NCI-H146 (cell line): Measurements from ENCODE around the gene TPO.
"Not testable (repeated sequence)": the region's sequence is repeated elsewhere in the genome, so short reads cannot be mapped to it uniquely, and the experiment has no call there.

Source experiments
- DNase-seq: peaks from one replicate; lab custom pipeline; 2025; lab: John Stamatoyannopoulos, UW

TPO gene

GRCh38 chr2:1502891-1503304 is 89.6 kb downstream of the TPO start:
- no peak for DNase-seq

DNA sequence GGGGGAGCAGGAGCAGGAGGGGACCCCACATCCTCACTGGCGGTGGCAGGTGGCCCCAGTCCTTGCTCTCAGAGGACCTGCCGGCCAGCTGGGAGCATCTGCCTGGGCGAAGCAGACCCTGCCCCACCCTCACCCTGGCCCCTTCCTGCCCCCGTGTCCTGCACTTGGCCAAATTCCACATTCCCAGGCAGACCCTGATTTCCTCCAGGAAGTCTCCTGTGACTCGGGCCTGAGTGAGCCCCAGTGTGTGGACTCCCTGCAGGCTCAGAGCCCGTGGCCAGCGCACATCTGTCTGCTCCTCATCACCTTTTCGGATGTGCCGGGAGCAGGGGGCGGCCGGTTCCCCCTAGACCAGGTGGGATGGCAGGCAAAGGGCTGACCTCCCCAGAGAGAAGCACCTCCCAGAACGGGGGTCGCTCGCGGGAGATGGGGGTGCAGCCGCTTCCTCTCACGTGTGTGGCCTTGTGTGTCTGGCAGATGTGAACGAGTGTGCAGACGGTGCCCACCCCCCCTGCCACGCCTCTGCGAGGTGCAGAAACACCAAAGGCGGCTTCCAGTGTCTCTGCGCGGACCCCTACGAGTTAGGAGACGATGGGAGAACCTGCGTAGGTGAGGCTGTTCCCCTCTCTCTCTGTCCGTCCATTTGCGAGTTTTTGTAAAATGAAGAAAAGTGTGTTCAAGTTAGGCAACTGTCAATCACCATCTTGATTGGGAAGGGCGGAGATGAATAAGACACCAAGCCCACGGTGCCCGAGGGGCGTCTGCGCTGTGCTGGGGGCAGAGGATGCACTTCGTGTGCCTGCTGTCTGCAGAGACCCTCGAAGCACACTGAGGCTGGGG is 90.4 kb downstream of the TPO start:
- DNase-seq: no peak

GRCh38 chr2:1504311-1504750 is 91.1 kb downstream of the TPO start:
- no peak for DNase-seq

DNA sequence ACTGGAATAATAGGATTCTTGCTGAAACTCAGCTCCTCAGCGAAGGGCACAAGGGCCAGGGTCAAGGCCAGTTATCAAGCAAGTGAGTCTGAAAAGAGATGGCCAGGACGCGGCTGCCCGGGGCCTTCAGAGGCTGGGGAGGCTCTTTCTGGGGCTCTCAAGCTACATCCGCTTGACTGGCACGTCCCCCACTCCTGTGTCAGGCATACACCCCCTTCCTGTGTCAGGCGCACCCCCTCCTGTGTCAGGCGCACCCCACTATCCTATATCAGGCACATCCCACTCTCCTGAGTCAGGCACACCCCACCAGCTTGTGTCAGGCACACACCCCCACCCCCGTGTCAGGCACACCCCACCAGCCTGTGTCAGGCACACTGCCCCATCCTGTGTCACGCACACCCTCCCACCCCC is 91.8 kb downstream of the TPO start:
- DNase-seq: no peak

DNA sequence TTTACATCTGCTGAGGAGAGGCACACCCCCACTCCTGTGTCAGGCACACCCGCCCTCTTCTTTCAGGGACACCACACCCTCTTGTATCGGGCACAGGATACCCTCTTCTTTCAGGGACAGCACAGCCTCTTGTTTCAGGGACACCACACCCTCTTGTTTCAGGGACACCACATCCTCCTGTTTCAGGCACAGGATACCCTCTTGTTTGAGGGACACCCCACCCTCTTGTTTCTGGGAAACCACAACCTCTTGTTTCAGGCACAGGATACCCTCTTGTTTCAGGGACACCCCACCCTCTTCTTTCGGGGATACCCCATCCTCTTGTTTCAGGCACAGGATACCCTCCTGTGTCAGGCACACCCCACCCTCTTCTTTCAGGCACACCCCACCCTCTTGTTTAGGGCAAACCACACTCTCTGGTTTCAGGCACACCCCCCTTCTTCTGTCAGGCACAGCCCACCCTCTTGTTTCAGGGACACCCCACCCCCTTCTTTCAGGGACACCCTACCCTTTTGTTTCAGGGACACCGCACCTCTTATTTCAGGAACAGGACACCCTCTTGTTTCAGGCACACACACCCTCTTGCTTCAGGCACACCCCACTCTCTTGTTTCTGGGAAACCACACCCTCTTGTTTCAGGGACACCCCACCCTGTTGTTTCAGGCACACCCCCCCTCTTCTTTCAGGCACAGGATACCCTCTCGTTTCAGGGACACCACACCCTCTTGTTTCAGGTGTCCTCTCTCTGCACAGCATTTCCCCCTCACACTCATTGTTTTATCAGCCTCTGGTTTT is 96.2 kb downstream of the TPO start:
- DNase-seq: no peak

DNA sequence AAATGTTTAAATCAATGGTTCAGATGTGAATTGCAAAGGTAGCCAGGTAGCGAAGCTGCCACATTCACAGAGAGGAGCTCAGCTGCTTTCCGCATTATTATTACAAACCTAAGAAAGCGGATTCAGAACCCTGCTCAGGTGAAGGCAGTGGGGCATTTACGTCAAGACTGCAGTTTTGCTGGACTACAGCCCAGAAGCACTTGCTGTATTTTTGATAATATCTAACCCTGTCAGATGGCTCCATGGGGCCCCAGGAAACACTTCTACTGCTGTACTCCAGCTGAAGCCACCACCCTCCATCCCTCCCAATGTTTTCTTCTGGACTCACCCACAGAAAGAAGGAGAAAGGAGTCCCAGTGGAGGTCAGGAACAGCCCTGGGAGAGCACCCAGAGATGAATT is 96.9 kb downstream of the TPO start:
- DNase-seq: no peak

- no peak for DNase-seq
Measured at GRCh38 chr2:1511455-1511854, 98.2 kb downstream of the TPO start.

GRCh38 chr2:1512321-1513289 is 99.3 kb downstream of the TPO start:
- no peak for DNase-seq

DNA sequence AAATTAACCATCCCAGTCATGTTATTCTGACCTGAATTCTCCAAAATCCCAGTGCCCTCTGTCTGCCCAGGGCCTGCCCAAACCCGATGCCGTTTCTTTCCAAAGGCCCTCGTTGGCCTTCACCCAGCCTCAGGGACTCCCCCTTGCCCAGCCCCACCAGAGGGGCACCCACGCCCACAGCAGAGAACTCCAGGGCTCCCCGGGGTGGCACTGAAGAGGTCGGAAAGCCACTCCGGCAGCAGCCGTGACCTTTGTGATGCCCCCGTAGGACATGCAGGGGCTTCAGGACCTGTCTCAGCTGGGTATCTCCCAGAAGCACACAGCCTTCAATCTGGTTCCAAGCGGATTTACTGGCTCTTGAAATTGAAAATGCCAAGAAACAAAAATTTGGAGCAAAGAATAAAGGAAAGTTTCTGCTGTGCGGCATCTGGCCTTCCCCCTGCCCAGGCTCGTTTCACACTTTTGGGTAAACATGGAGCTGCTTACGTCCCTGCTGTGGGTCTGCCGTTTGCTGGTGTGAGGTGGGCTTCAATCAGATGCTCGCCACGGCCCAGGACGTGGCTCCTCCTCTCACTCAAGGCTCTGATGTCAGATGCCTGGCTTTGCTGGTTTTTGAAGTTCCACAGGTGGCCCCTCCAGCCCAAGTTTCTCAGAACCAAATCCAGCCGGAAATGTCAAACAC is 101.3 kb downstream of the TPO start:
- DNase-seq: no peak

GRCh38 chr2:1515073-1515430 is 101.8 kb downstream of the TPO start:
- no peak for DNase-seq

- no peak for DNase-seq
Measured at GRCh38 chr2:1515986-1516797, 102.9 kb downstream of the TPO start.

GRCh38 chr2:1516798-1517060 is 103.5 kb downstream of the TPO start:
- no peak for DNase-seq

GRCh38 chr2:1517291-1517690 is 104.0 kb downstream of the TPO start:
- DNase-seq: not testable (repeated sequence)

GRCh38 chr2:1517786-1518185 is 104.5 kb downstream of the TPO start:
- no peak for DNase-seq

GRCh38 chr2:1518331-1518803 is 105.1 kb downstream of the TPO start:
- no peak for DNase-seq

DNA sequence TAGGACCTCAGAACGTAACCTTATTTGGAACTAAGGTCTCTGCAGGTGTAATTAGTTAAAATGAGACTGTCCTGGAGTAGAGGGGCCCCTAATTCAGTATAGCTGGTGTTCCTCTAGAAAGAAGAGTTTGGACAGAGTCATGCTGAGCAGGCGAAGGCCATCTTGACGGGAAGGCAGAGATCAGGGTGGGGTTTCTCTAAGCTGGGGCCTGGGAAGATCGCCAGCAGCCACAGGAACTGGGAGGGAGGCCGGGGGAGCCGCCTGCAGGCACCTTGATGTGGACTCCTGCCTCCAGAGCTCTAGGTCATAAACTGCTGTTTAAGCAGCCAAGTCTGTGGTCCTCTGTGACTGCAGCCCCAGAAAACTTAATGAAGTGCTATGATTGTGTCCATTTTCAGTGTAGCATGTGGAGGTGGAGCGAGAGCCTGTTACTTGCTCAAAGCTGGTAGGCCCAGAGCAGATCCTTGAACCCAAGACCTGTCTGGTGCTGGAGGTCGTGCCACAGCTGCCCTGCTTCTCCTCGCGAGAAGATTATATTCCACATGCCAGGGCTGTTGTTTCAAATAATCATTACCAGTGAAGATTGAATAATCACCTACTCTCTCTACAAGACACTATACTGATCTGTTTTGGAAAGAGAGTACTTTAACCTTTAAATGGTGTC is 105.7 kb downstream of the TPO start:
- no peak for DNase-seq

- DNase-seq: no peak
Measured at GRCh38 chr2:1521191-1521877, 108.1 kb downstream of the TPO start.

DNA sequence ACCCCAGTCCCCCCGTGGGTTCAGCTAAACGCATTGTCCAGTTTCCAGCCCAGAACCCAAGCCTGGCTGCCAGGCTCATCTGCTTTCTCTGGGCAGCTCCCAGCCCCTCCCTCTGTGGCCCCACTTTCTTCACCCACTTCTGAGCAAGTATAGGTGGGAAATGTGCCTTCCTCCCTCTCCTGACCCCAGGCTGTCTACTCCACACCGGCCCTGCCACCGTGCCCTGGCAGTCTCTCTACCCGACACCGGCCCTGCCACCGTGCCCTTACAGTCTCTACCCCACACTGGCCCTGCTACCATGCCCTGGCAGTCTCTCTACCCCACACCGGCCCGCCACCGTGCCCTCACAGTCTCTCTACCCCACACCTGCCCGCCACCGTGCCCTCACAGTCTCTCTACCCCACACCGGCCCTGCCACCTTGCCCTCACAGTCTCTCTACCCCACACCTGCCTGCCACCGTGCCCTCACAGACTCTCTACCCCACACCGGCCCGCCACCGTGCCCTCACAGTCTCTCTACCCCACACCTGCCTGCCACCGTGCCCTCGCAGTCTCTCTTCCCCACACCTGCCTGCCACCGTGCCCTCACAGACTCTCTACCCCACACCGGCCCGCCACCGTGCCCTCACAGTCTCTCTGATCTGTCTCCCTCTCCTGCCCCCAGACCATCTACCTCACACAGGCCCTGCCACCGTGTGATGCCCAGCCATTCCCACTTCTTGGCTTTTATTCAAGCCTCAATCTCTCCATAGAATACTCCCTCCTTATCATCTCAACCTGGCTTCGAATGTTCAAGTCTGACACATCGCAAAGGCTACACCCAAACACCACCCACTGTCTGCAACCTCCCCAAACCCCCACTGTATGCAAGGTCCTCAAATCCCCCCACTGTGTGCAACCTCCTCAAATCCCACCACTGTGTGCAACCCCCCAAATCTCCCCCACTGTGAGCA is 108.9 kb downstream of the TPO start:
- no peak for DNase-seq
